SW480 (cell line): Measurements from ENCODE around the gene ATP1A2.

Source experiments
- DNase-seq: peaks from one replicate; pipeline ENCODE4 v3.0.0-alpha.2; 2016; ENCODE audit warnings: low spot score

The ATP1A2 gene

GRCh38 chr1:160085686-160086455 lies 29.7 kb upstream of the ATP1A2 start:
- peak; percentile 61 for DNase-seq

DNA sequence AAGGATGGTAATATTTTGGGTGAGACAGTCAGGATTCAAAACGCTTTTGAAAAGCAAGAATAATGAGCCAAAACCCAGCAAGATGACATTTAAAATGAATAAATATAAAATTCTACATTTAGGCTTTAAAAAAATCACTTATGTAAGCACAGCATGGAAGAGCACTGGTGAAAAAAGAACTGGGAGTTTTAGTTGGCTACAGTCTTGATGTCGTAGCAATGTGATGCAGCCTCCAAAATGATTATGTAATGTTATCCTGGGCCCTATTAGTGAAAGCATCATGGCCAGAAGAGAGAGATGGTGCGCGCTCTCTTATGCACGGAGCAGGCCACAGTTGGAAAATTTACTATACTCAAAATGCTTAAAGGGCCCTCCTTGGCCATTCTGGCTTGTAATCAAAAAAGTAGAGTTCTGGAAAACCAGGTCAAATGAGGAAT lies 29.1 kb upstream of the ATP1A2 start:
- no peak for DNase-seq

DNA sequence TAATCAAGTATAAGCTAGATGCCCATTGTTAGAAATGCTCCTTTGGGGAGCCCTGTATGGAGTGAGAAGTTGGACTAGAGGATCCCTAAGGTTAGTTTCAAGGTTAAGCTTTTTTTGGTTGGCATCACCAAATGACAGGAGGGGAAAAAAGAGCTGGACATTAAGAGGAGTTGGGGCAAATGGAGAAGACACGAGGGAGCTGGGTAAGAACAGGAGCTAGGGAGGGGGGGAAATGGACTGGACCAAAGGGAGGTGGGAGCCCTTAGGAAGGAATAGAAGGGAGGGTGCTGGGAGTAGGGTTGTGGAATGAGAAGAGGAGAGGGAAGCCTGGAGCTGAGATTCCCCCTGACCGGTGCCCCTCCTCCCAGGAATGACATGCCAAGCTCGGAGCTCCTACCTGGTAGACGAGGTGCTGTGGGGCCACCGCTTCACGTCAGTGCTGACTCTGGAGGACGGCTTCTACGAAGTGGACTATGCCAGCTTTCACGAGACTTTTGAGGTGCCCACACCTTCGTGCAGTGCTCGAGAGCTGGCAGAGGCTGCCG lies 28.4 kb upstream of the ATP1A2 start:
- no peak for DNase-seq

DNA sequence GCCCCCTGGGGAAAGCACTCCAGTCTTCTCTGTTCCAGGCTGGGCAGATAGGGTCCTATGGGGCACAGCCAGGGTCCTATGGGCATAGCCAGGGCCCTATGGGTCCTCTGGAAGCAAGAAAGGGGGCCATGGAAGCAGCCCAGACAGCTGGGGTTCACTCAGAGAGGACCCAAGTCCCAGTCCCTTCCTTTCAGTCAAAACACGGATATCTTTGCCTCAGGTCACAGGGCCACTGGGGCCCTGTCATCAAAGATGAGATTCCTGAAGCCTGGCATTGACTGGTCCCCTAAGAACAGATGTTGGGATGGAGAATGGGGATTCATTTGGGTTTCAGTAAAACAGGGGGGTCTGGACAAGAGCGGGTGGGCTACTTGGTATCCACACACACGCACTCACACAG lies 25.7 kb upstream of the ATP1A2 start:
- DNase-seq, result no peak

DNA sequence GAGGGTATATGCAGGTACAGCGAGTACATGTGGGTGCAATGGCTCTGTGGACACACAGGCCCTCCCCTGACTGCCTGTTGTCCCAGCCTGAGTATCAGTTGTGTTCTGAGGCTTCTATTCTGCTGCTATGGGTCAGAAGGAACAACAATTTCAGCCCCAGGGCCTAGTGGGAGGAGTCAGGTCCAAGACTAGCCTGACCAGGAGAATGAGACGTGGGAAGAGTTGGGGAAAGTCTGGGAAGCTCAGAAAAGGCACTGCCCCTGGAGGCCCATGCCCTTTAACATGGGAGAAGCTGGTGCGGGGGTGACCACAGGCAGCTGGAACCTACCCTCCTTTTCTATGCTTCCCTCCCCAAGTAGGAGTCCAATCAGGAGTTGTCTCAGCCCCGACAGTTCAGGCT lies 24.8 kb upstream of the ATP1A2 start:
- no peak for DNase-seq

- no peak for DNase-seq
These were observed 23.8 kb upstream of the ATP1A2 start for GRCh38 chr1:160091666-160092223.

- DNase-seq, result no peak
These were observed 23.0 kb upstream of the ATP1A2 start for GRCh38 chr1:160092366-160093068.

- DNase-seq, result no peak
These were observed 22.5 kb upstream of the ATP1A2 start for GRCh38 chr1:160093069-160093395.

DNA sequence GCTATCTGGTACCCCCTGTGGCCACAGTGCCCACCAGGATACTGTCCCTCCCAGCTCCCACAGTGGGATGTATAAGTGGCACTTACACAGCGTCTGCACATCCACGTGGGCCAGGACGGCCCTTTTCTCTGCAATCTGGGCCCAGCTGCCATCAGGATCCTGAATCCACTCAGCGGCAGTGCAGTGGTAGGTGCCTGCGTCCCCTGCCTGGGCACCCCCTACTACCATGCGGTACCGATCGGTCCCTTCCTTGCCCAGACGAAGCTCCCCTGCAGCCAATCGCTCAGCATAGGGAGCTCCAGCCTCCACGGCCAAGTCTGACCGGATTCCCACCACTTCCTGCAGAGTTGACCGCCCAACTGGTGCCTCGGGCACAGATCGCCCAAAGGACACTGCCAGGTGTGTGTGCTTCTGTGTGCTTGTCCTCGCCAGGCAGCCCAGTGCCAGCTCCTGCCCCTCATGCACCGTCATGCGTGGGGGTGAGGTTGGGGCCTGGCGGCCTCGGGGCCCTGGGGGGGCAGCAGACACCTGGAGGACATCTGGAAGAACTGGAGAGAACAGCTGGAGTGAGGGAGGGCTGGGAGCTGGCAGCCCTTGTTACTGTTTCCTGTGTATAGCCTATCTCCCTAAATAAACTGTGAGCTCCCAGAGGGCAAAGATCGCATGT lies 21.8 kb upstream of the ATP1A2 start:
- no peak for DNase-seq

DNA sequence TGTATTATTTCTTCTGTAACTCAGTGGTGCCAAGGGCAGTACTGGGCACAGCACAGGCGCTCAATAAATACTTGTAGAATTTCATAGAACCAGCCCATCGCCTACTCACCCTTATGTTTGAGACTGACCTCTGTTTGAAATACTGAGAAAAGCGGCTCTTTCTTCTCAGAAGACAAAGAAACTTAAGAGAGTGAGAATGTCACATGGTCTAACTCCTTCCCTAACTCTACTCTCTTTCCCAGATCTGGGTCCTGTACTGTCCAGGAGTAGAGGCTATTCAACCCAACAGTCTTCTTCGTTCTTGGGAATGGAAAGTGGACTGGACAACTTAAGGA lies 21.3 kb upstream of the ATP1A2 start:
- DNase-seq, result no peak

DNA sequence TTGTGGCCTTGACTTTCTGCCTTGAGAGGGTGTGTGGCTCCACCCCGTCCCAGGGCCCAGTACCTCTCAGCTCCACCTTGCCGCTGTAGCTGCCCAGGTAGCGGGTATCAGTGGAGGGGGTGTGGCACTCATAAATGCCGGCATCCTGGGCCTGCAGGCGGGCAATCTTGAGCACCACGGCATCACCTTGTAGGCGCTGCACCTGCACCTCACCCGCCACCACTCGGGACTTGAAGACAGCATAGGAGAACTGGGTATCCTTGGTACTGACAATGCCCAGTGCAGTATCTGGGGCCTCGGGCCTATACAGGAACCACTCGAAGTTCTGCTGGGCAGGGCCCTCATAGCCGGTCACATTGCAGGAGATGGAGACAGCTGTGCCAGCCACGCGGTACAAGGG lies 20.8 kb upstream of the ATP1A2 start:
- DNase-seq, result no peak

DNA sequence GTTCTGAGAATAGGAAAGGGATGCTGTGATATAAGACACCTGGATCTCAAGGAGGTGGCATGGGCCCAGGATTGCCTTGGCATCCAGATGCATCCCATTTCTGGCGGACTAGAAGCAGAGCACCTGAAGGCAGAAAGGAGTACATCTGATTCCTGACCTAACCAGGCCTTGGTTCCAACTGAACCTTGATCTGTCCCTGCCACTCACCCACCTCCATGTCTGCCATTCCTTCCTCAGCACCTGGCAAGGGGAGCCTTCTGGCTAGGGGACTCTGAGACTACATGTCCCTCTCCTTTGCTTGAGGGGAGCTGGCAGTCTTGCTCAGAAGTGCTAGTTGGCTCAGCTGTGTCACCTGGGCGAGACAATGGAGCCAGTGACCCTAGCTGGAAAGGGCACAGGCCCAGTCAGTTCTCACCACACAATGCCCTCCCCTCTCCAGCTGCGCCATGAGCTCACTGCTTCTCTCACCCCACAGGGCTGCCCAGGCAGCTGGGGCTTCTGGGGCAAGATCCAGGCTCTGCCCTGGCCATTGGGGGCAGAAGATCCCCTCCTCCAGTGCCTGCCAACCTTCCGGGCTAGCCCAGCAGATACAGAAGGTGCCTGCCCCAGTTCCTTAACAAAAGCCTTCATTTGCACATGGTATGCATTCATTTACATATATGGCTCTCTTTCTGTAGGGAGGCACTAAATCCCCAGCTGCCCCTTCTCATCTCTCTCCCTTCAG lies 20.0 kb upstream of the ATP1A2 start:
- DNase-seq, result no peak

- DNase-seq, result no peak
These were observed 19.1 kb upstream of the ATP1A2 start for GRCh38 chr1:160096274-160097116.

DNA sequence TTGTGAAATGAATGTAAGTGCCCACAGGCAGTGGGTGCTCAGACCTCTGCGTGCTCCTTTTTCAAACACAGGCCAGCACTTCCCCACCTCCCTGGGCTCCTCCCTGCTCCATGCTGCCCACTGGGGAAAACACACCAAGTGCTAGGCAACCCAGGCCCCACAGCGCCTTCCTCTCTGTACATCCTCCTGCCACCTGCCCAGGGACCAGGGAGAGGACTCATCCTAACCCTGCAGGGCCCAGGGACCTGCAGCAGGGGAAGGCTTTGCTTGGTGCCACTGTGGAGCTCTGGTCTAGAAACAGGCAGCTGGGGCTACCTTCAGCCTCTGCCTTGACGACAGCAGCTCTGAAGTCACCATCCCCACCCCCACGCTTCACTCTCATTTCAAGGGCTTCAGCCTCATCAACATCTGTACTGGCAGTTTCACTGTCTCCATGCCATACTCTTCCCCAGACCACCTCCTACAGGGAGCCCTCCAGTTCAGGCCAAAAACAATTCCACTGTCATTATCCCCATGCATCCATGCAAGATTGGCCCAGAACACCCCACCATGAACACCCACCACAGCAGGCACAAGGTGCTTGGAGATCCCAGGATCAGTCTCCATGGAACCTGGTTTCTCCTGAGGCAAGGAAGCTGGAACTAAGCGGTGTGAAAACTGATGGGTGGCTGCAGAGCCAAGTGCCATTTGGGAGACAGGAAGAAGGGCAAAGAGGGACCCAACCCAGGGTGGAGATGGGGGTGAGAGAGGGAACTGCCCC lies 18.2 kb upstream of the ATP1A2 start:
- no peak for DNase-seq

GRCh38 chr1:160097911-160098851 lies 17.4 kb upstream of the ATP1A2 start, which contains the start of gene IGSF8:
Gene IGSF8, minus strand, starts transcription at chr1:160098619. Its CDS starts 147 bp downstream, at chr1:160098472.
- DNase-seq, result peak; percentile 76

DNA sequence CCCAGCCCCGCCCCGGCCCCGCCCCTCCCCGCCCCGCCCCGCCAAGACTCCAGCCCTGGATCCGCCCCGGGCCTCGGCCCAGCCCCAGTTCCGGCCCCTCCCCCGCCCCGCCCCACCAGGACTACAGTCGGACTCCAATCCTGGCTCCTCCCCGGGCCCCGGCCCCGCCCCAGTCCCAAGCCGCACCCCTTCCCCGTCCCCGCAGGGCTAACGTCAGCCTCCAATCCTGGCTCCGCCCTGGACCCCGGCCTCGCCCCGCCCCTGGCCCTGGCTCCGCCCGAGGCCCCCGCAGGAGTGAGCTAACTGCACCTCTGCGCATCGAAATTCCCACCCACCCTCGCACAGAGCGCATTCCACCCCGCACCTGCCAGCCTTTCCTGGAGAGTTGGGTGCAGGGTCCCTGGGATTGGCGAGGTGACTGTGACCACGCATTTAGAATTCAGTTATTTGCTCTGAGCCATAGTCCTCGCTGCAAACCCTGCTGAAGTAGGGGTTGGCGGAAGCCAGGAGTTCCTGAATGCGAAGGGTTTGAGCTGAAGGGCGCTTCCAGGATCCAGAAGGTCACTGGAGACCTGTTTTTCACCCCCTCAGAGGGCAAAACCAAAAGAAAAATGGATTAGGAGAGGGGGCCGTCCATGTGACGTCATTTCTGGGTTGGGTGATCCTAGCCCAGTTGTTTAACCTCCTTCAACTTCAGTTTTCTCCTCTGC lies 16.6 kb upstream of the ATP1A2 start:
- peak; percentile 85 for DNase-seq

DNA sequence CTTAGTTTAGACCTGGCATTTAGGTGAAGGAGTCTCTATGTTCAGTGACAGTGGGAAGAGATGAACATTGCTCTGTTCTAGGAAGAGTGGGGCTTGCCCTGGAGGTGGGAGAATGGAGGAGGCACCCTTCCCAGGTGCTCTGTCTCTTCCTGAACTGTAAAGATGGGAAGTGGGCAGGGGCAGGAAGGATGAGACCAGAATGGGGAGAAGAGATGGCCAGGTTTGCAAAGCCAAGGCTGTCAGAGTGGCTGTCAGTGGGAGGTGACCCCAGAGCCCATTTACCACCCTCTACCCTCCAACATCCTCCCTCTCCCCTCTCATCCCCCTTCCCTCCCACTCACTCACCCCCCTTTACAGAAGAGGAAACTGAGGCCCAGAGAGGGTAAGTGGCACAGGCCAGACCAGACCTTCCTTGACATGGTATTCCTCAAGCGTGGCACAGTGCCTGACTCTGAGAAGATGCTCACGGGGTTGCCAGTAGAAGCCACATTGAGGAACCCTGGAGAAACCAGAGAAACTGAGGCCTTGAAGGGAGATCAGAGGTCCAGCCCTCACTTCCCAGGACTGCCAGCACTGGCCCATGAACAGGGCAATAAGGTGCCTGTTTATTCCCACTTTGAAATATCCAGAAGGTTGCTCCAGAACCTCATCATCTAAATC lies 15.7 kb upstream of the ATP1A2 start:
- no peak for DNase-seq
